ENCODE measurements around the gene TTI1. TPM values are rescaled to one million over a fixed set of nuclear protein-coding genes. Genes with fewer than 3 reads are reported as not detected.
A peak's percentile ranks its signal among the peaks of the same experiment; 100 is the strongest.

The TTI1 gene
- total and polyA plus RNA-seq, 2 of the 13 experiments (the other 11 are each of a cell fraction or from before 2014, with no cell fraction given): 22.9 to 39.8 TPM

- TF ChIP-seq CBX2 (IDR thresholded peaks at IDR 0.05; ENCODE audit: low read depth, low read length) (no peak), CBX2 (CRISPR knock-in tag; IDR thresholded peaks at IDR 0.05; ENCODE audit: low read depth) (no peak), ZMYM3 (CRISPR knock-in tag; IDR thresholded peaks at IDR 0.05) (no peak), PHB2 (IDR thresholded peaks at IDR 0.05; ENCODE audit: partially characterized antibody) (no peak), ERF (CRISPR knock-in tag; IDR thresholded peaks at IDR 0.05) (no peak), SIN3A (IDR thresholded peaks at IDR 0.05; ENCODE audit: borderline replicate concordance, low read depth, low read length) (no peak)
Observed at GRCh38 chr20:38062890-38063289, 29.6 kb upstream of the TTI1 start (continued).

DNA sequence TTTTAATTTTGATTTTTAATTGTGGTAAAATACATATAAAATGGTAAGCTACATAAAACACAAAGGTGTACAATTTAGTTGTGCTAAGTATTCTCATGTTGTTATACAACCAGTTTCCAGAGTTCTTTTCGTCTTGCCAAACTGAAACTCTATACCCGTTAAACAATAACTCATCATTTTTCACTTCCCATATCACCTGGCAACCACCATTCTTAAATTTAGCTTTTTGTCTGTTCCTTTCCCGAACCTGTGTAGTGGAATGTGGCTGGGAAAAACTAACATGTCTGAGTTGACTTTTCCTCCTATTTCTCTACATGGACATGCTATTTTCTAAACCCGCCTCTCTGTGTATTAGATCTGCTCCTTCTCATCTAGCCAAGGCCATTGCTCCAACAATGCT, 27.9 kb upstream of the TTI1 start:
- H3K9me3 ChIP-seq (ENCODE audit: low read length): no peaks in the 10 kb centered on the region
- DNase-seq (ENCODE audit: low spot score) (no peak), FAIRE-seq (no peak), ATAC-seq (no peak)
- BruUV-seq (replicated peaks): TSS peak; percentile 3
- peaks cover 50 to 93% of the 10 kb centered on the region in 2 experiments for H3K36me3 ChIP-seq (replicated peaks in 1 of 2; ENCODE audit: control insufficient read depth in 1 of 2, insufficient read depth in 2 of 2, low read length in 2 of 2)
- ChIA-PET CTCF (ENCODE audit: low intra/inter-chr PET ratio, low total read pairs) (interaction anchor here (6.1 kb wide), 1 partner anchor 160 kb away, joined by 140 read pairs; no protein-coding TSS in a partner anchor), POLR2A (interaction anchor here (1.6 kb wide), 1 partner anchor 83 kb away, joined by 3 read pairs; no protein-coding TSS in a partner anchor)
- H3K4me3 ChIP-seq (replicated peaks in 1 of 3; ENCODE audit: insufficient read depth in 1 of 3, low read depth in 2 of 3, low read length in 3 of 3): no peak overlapping the region
- H3K79me2 ChIP-seq (ENCODE audit: insufficient read depth, low read length): no peaks in the 10 kb centered on the region
- H3K27ac ChIP-seq (ENCODE audit: extremely low read length, insufficient read depth, low read length): no peak overlapping the region
- WGBS (ENCODE audit: low lambda C conversion rate): 95% methylated on average over 4 of the region's 4 CpGs
- in situ Hi-C loops (cut with HindIII; ENCODE audit: extremely low pct_ligation_motif_present, low pct_unique_long_range_greater_than_20kb) (loop anchor here (25.0 kb wide), 1 partner anchor 351 kb away; no protein-coding TSS in a partner anchor), intact Hi-C loops (cut with micrococcal nuclease; ENCODE audit: unreplicated experiment) (no loop called here)
- peaks cover 18% of the 10 kb centered on the region for H4K20me1 ChIP-seq (ENCODE audit: insufficient read depth, low read length)
- no peak overlapping the region for H3K9ac ChIP-seq (ENCODE audit: insufficient read depth, low read depth, low read length)
- H3K4me1 ChIP-seq (ENCODE audit: insufficient read depth, low read length): peaks cover 26% of the 10 kb centered on the region
- no peak overlapping the region for H3K4me2 ChIP-seq (ENCODE audit: low read depth, low read length)
- H2AFZ ChIP-seq (ENCODE audit: low read length): no peak overlapping the region
- H3K27me3 ChIP-seq (ENCODE audit: control insufficient read depth in 1 of 2, insufficient read depth in 2 of 2, low read length in 2 of 2): no peaks in the 10 kb centered on the region
- no peak for TF ChIP-seq FOSL2 (CRISPR knock-in tag; IDR thresholded peaks at IDR 0.05)
- no peak for TF ChIP-seq HHEX (CRISPR knock-in tag; IDR thresholded peaks at IDR 0.05)
- TF ChIP-seq PRDM4 (CRISPR knock-in tag; IDR thresholded peaks at IDR 0.05; ENCODE audit: borderline replicate concordance): no peak
- TF ChIP-seq JARID2 (CRISPR knock-in tag; IDR thresholded peaks at IDR 0.05; ENCODE audit: insufficient replicate concordance): no peak
- TF ChIP-seq, protein P1, sequence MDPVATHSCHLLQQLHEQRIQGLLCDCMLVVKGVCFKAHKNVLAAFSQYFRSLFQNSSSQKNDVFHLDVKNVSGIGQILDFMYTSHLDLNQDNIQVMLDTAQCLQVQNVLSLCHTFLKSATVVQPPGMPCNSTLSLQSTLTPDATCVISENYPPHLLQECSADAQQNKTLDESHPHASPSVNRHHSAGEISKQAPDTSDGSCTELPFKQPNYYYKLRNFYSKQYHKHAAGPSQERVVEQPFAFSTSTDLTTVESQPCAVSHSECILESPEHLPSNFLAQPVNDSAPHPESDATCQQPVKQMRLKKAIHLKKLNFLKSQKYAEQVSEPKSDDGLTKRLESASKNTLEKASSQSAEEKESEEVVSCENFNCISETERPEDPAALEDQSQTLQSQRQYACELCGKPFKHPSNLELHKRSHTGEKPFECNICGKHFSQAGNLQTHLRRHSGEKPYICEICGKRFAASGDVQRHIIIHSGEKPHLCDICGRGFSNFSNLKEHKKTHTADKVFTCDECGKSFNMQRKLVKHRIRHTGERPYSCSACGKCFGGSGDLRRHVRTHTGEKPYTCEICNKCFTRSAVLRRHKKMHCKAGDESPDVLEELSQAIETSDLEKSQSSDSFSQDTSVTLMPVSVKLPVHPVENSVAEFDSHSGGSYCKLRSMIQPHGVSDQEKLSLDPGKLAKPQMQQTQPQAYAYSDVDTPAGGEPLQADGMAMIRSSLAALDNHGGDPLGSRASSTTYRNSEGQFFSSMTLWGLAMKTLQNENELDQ (CRISPR knock-in tag; IDR thresholded peaks at IDR 0.05; ENCODE audit: borderline replicate concordance): no peak
- TF ChIP-seq, protein P2, sequence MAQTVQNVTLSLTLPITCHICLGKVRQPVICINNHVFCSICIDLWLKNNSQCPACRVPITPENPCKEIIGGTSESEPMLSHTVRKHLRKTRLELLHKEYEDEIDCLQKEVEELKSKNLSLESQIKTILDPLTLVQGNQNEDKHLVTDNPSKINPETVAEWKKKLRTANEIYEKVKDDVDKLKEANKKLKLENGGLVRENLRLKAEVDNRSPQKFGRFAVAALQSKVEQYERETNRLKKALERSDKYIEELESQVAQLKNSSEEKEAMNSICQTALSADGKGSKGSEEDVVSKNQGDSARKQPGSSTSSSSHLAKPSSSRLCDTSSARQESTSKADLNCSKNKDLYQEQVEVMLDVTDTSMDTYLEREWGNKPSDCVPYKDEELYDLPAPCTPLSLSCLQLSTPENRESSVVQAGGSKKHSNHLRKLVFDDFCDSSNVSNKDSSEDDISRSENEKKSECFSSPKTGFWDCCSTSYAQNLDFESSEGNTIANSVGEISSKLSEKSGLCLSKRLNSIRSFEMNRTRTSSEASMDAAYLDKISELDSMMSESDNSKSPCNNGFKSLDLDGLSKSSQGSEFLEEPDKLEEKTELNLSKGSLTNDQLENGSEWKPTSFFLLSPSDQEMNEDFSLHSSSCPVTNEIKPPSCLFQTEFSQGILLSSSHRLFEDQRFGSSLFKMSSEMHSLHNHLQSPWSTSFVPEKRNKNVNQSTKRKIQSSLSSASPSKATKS (CRISPR knock-in tag; IDR thresholded peaks at IDR 0.05): no peak
- TF ChIP-seq HIVEP1 (CRISPR knock-in tag; IDR thresholded peaks at IDR 0.05): no peak
- TF ChIP-seq, protein P3, sequence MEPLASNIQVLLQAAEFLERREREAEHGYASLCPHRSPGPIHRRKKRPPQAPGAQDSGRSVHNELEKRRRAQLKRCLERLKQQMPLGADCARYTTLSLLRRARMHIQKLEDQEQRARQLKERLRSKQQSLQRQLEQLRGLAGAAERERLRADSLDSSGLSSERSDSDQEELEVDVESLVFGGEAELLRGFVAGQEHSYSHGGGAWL (CRISPR knock-in tag; IDR thresholded peaks at IDR 0.05): no peak
- no peak for TF ChIP-seq RARG (CRISPR knock-in tag; IDR thresholded peaks at IDR 0.05; ENCODE audit: low read depth)

Measured in HepG2 (cell line).